ENCODE results near the gene RSL1D1.

DNA sequence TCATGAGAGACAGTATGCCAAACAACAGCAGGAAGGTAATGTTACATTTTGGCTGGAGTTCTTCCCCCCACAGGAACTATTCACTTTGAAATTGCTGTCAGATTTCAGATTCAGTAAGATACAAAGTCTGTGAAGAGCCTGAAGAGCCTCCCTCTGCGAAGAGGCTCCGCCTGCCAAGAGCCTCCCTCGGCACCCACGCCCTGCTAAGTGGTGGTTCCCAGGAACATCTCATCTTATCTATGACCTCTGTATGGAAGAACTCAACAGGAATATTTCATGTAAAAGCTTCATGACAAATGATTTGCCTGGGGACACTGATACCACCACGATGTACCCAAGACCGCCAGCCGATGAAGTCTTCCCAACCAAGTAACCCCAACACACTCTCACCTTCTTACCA, 57.5 kb downstream of the RSL1D1 start:
- TF ChIP-seq POLR2A (IDR thresholded peaks at IDR 0.05) = no peak
- TF ChIP-seq, protein P1, sequence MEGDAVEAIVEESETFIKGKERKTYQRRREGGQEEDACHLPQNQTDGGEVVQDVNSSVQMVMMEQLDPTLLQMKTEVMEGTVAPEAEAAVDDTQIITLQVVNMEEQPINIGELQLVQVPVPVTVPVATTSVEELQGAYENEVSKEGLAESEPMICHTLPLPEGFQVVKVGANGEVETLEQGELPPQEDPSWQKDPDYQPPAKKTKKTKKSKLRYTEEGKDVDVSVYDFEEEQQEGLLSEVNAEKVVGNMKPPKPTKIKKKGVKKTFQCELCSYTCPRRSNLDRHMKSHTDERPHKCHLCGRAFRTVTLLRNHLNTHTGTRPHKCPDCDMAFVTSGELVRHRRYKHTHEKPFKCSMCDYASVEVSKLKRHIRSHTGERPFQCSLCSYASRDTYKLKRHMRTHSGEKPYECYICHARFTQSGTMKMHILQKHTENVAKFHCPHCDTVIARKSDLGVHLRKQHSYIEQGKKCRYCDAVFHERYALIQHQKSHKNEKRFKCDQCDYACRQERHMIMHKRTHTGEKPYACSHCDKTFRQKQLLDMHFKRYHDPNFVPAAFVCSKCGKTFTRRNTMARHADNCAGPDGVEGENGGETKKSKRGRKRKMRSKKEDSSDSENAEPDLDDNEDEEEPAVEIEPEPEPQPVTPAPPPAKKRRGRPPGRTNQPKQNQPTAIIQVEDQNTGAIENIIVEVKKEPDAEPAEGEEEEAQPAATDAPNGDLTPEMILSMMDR (IDR thresholded peaks at IDR 0.05 in 4 of 5, conservative IDR thresholded peaks at IDR 0.05 in 1 of 5) = no peak
